8988T (cell line): ENCODE results near the gene SIRT7.

Experiments
- DNase-seq: peaks from one replicate; pipeline ENCODE4 v3.0.0; 2011

The SIRT7 gene

GRCh38 chr17:81931557-81932332 is 13.8 kb upstream of the SIRT7 start:
- no peak for DNase-seq

- DNase-seq: no peak
Measured at GRCh38 chr17:81931189-81931556, 13.2 kb upstream of the SIRT7 start.

GRCh38 chr17:81930142-81931125 is 12.5 kb upstream of the SIRT7 start:
- DNase-seq: no peak

GRCh38 chr17:81929253-81930141 is 11.5 kb upstream of the SIRT7 start:
- no peak for DNase-seq

- no peak for DNase-seq
Measured at GRCh38 chr17:81928544-81929252, 10.7 kb upstream of the SIRT7 start.

- DNase-seq: peak; percentile 96
Measured at GRCh38 chr17:81927653-81928543, 9.9 kb upstream of the SIRT7 start, which contains the start of gene MAFG. TSS of gene MAFG (minus strand) at chr17:81927735. CDS start at chr17:81923185, 4,550 bp downstream.

- peak; percentile 53 for DNase-seq
Measured at GRCh38 chr17:81927152-81927652, 9.2 kb upstream of the SIRT7 start.

- peak; percentile 76 for DNase-seq
Measured at GRCh38 chr17:81926451-81927151, 8.6 kb upstream of the SIRT7 start.

- DNase-seq: no peak
Measured at GRCh38 chr17:81925860-81926450, 8.0 kb upstream of the SIRT7 start.

- no peak for DNase-seq
Measured at GRCh38 chr17:81924557-81925532, 6.9 kb upstream of the SIRT7 start.

- DNase-seq: peak; percentile 75
Measured at GRCh38 chr17:81923302-81924260, 5.6 kb upstream of the SIRT7 start.

GRCh38 chr17:81922566-81923301 is 4.8 kb upstream of the SIRT7 start:
- no peak for DNase-seq

GRCh38 chr17:81921996-81922565 is 4.1 kb upstream of the SIRT7 start:
- no peak for DNase-seq

- DNase-seq: no peak
Measured at GRCh38 chr17:81921537-81921862, 3.5 kb upstream of the SIRT7 start.

GRCh38 chr17:81920612-81921536 is 2.9 kb upstream of the SIRT7 start:
- DNase-seq: no peak
